SHP77 treated with DMSO at 0.1 percent for 48 hours (cell line): ENCODE results near the gene ATG2A.

Source experiments
- DNase-seq: peaks from one replicate; lab custom pipeline; 2025; lab: John Stamatoyannopoulos, UW

Gene ATG2A

GRCh38 chr11:64916775-64917662 lies at the start of gene ATG2A:
TSS of gene ATG2A (minus strand) at chr11:64917209. CDS start at chr11:64917135, 74 bp downstream.
- peak; percentile 99 for DNase-seq

- DNase-seq = no peak
These were observed 46.1 kb upstream of the ATG2A start for GRCh38 chr11:64963072-64963631.

GRCh38 chr11:64960719-64961118 lies 43.7 kb upstream of the ATG2A start:
- no peak for DNase-seq

GRCh38 chr11:64959498-64959897 lies 42.5 kb upstream of the ATG2A start:
- no peak for DNase-seq

GRCh38 chr11:64954201-64954600 lies 37.2 kb upstream of the ATG2A start:
- no peak for DNase-seq

GRCh38 chr11:64951529-64951928 lies 34.5 kb upstream of the ATG2A start:
- DNase-seq = no peak

GRCh38 chr11:64947208-64947814 lies 30.3 kb upstream of the ATG2A start:
- DNase-seq = no peak

- no peak for DNase-seq
These were observed 19.5 kb upstream of the ATG2A start for GRCh38 chr11:64936539-64936938.

GRCh38 chr11:64935359-64936081 lies 18.5 kb upstream of the ATG2A start, which contains the start of gene GPHA2:
TSS of gene GPHA2 (minus strand) at chr11:64935893. CDS start at chr11:64935460, 433 bp downstream.
- DNase-seq = no peak

GRCh38 chr11:64934682-64935358 lies 17.8 kb upstream of the ATG2A start:
- DNase-seq = no peak

- no peak for DNase-seq
These were observed 17.1 kb upstream of the ATG2A start for GRCh38 chr11:64933935-64934681.

GRCh38 chr11:64933213-64933934 lies 16.4 kb upstream of the ATG2A start:
- no peak for DNase-seq

- no peak for DNase-seq
These were observed 15.3 kb upstream of the ATG2A start for GRCh38 chr11:64932324-64932723.

- no peak for DNase-seq
These were observed 14.3 kb upstream of the ATG2A start for GRCh38 chr11:64931290-64931689.

GRCh38 chr11:64930340-64930739 lies 13.3 kb upstream of the ATG2A start:
- DNase-seq = no peak

GRCh38 chr11:64929625-64930024 lies 12.6 kb upstream of the ATG2A start:
- DNase-seq = no peak

GRCh38 chr11:64928957-64929356 lies 11.9 kb upstream of the ATG2A start:
- no peak for DNase-seq

- DNase-seq = no peak
These were observed 9.7 kb upstream of the ATG2A start for GRCh38 chr11:64926689-64927088.

GRCh38 chr11:64925536-64926436 lies 8.8 kb upstream of the ATG2A start:
- DNase-seq = no peak
